ENCODE data around the gene GLYATL1. TPM values are rescaled to one million over a fixed set of nuclear protein-coding genes. Genes with fewer than 3 reads are reported as not detected.

GLYATL1 gene
- total RNA-seq, 1 donor from 2014 or later, result 1.9 TPM

GRCh38 chr11:58933661-58934060 is 5.6 kb upstream of the GLYATL1 start:
- Mint-ChIP-seq H3K27ac (ENCODE audit: unreplicated experiment) (peak overlapping the region; percentile 82), H3K36me3 (ENCODE audit: low read depth) (no peaks in the 10 kb centered on the region)

GRCh38 chr11:58934945-58935513 is 4.3 kb upstream of the GLYATL1 start:
- Mint-ChIP-seq H3K27ac (ENCODE audit: unreplicated experiment) (no peak overlapping the region), H3K27me3 (ENCODE audit: low read depth) (no peaks in the 10 kb centered on the region), H3K36me3 (ENCODE audit: low read depth) (no peaks in the 10 kb centered on the region), H3K9me3 (no peaks in the 10 kb centered on the region), H3K4me3 (no peak overlapping the region), H3K4me1 (no peaks in the 10 kb centered on the region)
- DNase-seq (ENCODE audit: low read depth, low spot score), result no peak
- no peak for TF ChIP-seq CTCF (conservative IDR thresholded peaks at IDR 0.05)

More at GRCh38 chr11:58933661-58934060, 5.6 kb upstream of the GLYATL1 start:
- H3K27me3 Mint-ChIP-seq (ENCODE audit: low read depth), result no peaks in the 10 kb centered on the region
- no peak for DNase-seq (ENCODE audit: low read depth, low spot score)
- no peaks in the 10 kb centered on the region for H3K4me1 Mint-ChIP-seq
- no peaks in the 10 kb centered on the region for H3K9me3 Mint-ChIP-seq
- no peak for TF ChIP-seq CTCF (conservative IDR thresholded peaks at IDR 0.05)
- H3K4me3 Mint-ChIP-seq, result no peak overlapping the region

GRCh38 chr11:58938398-58938797 is 890 bp upstream of the GLYATL1 start:
- no peaks in the 10 kb centered on the region for H3K27me3 Mint-ChIP-seq (ENCODE audit: low read depth)
- H3K4me1 Mint-ChIP-seq, result no peaks in the 10 kb centered on the region
- no peak for DNase-seq (ENCODE audit: low read depth, low spot score)
- no peak overlapping the region for H3K4me3 Mint-ChIP-seq
- no peak for TF ChIP-seq CTCF (conservative IDR thresholded peaks at IDR 0.05)
- H3K27ac Mint-ChIP-seq (ENCODE audit: unreplicated experiment), result no peak overlapping the region
- no peaks in the 10 kb centered on the region for H3K36me3 Mint-ChIP-seq (ENCODE audit: low read depth)
- H3K9me3 Mint-ChIP-seq, result peaks cover 3% of the 10 kb centered on the region

- no peaks in the 10 kb centered on the region for H3K36me3 Mint-ChIP-seq (ENCODE audit: low read depth)
- no peak overlapping the region for H3K4me3 Mint-ChIP-seq
- H3K4me1 Mint-ChIP-seq, result no peaks in the 10 kb centered on the region
- H3K9me3 Mint-ChIP-seq, result peaks cover 3% of the 10 kb centered on the region
- H3K27me3 Mint-ChIP-seq (ENCODE audit: low read depth), result no peaks in the 10 kb centered on the region
- no peak for TF ChIP-seq CTCF (conservative IDR thresholded peaks at IDR 0.05)
- no peak for DNase-seq (ENCODE audit: low read depth, low spot score)
- no peak overlapping the region for H3K27ac Mint-ChIP-seq (ENCODE audit: unreplicated experiment)
These were observed 740 bp downstream of the GLYATL1 start for GRCh38 chr11:58940028-58940427.

GRCh38 chr11:58941838-58942237 is 2.5 kb downstream of the GLYATL1 start:
- H3K27me3 Mint-ChIP-seq (ENCODE audit: low read depth), result no peaks in the 10 kb centered on the region
- H3K27ac Mint-ChIP-seq (ENCODE audit: unreplicated experiment), result no peak overlapping the region
- peaks cover 3% of the 10 kb centered on the region for H3K9me3 Mint-ChIP-seq
- no peak for TF ChIP-seq CTCF (conservative IDR thresholded peaks at IDR 0.05)
- no peak overlapping the region for H3K4me3 Mint-ChIP-seq
- H3K36me3 Mint-ChIP-seq (ENCODE audit: low read depth), result no peaks in the 10 kb centered on the region
- no peaks in the 10 kb centered on the region for H3K4me1 Mint-ChIP-seq
- DNase-seq (ENCODE audit: low read depth, low spot score), result no peak
